HG03280 (cell line): Measurements from ENCODE around the gene EXD3.
"Not testable (repeated sequence)": the region's sequence is repeated elsewhere in the genome, so short reads cannot be mapped to it uniquely, and the experiment has no call there.

ENCODE experiments used
- ATAC-seq: cut with Tn5 transposase; IDR thresholded peaks from one replicate; pipeline ENCODE4 v1.9.1; 2021; ENCODE audit warnings: mild to moderate bottlenecking, moderate library complexity; ENCODE audit not compliant: unreplicated experiment

EXD3 gene

DNA sequence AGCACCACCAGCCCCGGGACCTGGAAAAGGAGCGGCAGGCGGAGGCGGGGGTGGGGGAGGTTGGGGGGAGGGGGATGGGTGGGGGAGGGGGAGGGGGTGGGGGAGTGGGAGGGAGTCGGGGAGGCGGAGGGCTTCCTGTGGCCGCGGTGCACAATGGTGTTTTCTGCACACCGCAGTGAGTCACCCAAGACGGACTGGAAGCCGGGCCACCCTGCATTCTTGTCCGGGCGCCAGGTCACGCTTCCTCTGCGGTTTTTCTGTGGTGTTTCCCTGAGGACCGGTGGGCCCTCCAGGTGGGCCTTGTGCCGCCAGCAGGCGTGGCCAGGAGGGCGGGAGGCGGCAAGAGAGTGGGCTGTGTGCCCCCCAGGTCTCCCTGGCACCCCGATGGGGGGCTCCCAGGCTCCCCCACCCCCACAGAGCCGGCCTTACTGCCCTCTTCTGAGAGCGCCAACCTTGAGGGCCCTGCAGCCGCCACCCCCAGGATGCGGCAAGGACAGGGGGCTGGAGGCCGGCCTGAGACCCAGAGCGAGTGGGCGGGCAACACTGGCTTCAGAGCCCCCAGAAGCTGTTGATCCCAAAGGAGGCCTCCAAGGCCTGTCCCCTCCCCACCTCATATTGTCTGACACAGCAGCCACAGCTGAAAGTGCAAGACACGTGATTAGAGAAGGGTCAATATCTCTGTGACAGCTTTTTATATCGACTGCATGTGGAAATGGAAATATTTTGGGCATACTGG lies 11.1 kb downstream of the EXD3 start:
- ATAC-seq = no peak

DNA sequence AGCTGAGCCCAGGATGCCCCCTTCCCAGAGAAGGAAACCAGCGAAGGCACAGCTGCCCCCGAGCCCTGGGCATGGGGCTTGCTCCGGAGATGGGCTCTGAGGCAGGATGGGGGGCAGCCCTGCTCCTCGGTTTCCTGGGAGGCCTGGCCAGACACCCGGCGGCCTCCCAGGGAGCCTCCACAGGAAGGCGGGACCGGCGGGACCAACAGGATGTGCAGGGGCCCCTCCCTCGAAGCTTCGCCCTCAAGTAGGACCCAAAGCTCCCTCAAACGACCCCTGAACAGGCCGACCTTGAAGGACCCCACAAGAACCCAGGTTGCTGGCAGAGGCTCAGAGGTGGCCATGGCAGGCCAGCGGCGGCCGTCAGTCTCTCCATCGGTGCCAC lies 11.7 kb downstream of the EXD3 start:
- ATAC-seq = no peak

DNA sequence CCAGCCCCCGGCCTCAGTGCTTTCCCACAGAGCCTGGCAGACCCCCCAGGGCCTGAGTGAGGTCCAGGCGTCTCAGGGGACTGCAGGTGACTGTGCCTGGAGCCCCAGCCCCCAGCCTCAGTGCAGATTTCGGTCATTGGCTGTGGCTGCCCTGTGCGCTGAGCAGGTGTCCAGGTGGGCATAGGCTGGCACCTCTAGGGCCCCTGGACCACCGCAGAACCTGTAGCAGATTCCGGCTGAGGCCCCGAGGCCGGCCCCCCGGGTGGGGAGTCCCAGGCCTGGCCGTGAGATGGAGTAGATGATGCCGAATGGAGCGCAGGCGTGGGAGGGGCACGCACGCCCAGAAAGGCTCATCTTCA lies 12.1 kb downstream of the EXD3 start:
- ATAC-seq = no peak

DNA sequence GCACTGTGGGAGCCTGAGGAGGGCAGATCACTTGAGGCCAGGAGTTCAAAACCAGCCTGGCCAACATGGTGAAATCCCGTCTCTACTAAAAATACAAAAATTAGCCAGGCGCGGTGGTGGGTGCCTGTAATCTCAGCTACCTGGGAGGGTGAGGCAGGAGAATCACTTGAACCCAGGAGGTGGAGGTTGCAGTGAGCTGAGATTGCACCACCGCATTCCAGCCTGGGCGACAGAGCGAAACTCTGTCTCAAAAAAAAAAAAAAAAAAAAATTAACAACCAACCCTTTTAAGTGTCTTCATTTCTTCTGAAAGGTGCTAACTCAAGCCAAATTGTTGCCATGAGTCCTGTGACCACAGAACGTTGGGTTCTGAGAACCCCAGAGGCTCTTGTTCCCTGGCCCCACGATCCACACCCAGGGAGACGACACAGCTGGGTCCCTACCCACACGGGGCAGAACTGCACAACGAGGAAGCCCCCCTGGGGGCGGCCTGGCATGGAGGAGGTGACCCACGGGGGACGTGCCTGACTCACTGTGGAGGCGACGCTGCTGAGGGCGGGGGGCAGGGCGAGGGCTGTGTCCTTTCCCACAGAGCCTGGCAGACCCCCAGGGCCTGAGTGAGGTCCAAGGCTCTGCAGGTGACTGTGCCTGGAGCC lies 12.6 kb downstream of the EXD3 start:
- ATAC-seq = not testable (repeated sequence)

DNA sequence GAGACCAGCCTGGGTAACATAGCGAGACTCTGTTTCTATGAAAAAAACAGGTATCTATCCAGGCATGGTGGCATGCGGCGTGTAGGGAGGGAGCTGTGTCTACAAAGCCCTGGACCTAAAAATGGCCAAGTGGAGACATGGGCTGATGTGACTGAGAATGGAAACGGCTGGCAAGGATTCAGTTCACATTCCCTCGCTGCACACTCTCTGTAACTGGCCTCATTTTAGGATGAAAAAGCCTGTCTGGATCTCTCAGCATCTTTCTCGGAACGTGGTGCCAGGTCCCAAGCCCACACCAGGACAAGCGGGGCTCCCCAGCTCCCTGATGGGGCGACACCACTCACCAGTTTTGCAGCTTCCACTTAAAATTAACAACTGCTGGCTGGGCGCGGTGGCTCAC lies 13.4 kb downstream of the EXD3 start:
- ATAC-seq = no peak

DNA sequence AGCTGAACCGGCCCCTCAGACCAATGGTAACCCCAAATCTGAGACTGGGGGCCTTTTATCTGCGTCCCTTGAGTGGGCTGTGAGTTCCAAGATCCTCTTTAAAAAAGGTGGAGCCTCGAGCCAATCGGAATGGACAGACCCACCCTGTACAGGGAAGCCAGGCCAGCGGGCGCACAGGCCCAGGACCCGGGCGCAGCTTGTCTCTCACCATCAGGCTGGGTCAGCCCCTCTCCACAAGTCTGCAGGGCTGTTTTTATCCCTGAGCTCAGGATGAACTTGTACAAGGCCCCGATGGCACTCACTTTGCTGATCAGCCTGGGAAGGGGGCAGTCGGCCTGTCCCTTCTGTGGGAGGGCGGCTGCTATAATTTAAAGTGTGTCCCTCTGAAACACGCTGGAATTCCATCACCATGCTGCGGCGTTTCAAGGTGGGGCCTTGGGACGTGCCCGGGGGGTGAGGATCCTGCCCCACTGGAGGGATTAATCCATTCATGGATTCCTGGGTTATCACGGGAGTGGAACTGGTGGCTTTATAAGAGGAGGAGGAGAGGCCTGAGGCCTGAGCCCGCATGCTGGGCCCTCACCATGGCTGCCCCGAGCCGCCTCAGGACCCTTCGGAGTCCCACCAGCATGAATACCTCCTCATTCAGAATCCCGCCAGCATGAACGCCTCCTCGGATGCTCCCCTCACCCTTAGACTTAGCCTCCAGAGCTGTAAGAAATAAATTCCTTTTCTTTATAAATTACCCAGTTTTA lies 14.1 kb downstream of the EXD3 start:
- no peak for ATAC-seq

DNA sequence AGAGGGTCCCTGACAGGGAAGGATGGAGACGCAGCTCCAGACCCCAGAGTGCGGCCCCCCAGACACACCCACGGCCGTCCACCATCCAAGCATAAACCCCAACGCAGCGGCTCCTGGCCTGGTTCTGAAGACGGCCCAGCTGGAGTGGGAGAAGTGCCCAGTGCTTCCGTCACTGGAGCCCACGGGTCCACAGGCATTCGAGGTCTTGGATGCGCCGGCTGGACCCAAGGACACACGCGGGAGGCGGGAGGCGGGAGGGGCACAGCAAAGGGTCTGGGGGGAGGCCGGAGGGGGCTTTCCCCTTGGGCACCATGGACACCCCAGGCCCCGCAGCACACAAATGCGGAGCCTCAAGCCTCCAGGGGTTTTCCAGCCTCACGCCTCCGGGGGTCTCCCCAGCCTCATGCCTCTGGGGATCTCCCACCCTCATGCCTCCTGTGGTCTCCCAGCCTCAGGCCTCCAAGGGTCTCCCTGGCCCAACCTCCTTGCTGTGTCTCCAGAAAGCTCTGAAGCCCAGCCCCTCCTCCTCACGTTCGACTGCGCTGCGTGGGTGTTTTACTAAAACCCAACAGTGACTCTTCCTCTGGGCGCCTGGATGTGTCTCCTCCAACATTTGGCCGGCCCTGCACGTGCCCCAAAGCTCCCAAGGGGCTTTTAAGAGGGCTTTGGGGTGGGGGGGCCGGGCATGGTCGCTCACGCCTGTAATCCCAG lies 15.2 kb downstream of the EXD3 start:
- no peak for ATAC-seq

DNA sequence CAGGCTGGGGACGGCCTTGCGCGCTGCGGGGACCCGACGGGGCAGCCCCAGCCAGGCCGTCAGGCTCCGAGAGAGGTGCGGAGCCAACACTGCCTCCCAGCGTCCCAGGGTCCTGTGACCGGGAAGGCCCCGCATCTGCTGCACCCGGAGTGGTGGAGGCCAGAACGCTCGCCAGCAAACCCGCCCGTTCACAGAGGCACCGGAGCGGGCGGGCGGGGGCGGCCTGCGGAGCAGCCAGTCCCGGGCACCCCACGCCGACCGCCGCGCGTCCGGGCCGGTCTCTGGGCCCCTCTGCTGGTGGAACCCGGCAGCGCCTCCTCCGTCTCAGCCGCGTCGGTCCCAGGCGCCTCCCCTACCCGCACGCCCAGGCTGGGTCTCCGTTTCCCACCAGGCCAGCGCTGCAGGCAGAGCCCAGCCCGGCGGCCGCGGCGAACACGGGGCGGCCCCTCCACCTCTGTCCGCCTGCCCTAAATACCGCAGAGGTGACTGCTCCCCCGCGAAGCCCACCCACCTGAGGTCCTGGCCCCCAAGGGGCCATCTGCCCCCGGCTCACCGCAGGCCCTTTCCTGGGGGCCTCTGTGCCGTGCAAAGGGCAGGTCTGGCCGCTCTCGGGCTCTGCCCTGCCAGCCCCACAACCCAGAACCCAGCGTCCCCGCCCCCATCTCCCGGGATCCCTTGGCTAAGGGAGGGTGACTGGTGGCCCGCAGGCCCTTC lies 15.9 kb downstream of the EXD3 start:
- peak; percentile 62 for ATAC-seq

DNA sequence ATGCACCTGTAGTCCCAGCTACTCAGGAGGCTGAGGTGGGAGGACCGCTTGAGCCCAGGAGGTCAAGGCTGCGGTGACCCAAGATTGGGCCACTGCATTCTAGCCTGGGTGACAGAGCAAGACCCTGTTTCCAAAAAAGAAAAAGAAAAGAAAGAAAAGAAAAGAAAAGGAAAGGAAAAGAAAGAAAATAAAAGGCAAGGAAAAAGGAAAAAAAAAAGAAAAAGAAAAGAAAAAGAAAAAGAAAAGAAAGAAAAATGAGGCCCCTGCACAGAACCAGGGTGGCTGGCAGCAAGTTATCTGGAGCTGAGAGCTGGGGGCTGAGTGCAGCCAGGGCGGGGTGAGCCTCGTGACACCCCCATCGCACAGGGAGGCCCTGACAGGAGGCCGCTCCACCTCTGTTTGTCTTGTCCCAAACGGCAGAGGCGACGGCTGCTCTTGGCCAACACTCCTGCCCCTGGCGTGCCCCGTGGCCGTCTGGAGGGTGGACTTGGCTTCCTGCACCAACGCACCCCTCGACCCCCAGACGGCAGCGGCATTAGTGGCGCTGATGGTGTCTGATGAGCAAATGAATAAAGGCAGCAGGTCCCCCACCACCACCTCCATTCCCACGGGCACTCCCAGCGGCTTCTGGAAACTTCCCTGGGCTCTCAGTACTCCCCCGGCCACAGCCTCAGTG lies 16.7 kb downstream of the EXD3 start:
- ATAC-seq = no peak

DNA sequence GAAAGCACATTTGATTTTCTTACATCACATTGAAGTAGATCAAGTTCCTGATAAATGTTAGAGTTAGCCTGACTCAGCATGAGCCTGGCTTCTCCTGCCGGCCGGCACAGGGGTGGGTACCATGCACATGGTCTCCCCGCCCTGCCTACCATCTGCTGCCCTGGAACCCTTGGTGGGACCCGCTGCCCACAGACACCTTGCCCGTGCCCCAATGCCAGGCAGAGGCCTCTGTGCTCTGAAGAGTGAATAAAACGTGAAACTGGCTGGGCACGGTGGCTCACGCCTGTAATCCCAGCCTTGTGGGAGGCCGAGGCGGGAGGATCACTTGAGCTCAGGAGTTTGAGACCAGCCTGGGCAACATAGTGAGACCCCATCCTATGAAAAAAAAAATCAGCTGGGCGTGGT lies 17.3 kb downstream of the EXD3 start:
- no peak for ATAC-seq

DNA sequence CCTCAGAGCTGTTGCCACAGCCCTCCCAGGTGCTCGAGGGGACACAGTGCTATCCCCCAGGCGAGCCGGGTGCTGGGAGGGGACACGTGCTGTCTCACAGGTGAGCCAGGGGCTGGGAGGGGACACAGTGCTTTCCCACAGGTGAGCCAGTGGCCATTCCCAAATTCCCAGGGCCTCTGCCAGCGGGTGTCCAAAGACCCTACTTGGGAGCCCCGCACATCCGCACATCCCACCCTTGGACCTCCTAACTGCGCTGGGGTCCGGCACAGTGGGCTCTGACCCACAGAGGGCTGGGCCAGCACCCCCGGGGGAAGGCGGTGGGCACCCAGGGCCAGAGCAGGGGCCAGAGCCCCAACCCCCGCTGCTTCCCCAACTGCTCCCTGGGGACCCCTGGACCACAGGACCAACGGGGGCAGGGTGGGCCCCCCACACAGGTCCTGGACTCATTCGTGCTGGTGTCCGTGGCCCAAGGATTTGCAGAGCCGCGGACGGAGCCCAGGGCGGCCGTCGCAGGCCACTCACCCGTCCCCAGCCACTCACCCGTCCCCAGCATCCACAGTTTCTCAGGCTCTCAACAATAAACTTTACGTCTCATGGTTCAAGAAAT lies 17.9 kb downstream of the EXD3 start:
- ATAC-seq = no peak

DNA sequence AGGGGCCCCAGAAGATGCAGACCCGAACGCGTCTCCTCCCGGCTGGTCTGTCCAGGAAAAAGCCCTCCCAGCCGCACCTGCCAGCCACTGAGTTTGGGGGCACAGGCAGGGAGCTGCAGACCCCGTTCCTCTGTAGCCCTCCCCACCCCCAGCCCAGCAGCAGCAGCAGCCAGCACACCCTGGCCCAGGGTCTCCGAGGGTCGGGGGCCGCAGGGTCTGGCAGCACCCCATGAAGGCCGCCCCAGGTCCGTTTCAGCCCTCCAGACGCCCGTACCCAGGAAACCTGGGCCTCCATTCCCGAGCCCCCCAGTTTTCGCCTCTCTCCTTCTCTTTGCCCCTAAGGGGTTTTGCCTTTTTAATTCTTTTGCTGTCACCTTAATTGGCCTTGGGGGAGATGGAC lies 19.7 kb downstream of the EXD3 start:
- no peak for ATAC-seq

DNA sequence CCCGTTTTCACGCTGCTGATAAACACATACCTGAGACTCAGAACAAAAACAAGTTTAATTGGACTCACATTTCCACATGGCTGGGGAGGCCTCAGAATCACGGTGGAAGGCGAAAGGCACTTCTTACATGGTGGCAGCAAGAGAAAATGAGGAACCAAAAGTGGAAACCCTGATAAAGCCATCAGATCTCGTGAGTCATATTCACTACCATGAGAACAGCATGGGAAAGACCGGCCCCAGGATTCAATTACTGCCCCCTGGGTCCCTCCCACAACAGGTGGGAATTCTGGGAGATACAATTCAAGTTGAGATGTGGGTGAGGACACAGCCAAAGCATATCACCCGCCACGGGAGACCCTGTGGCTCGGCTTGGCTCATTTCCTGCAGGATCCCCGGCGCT lies 20.2 kb downstream of the EXD3 start:
- ATAC-seq = no peak

DNA sequence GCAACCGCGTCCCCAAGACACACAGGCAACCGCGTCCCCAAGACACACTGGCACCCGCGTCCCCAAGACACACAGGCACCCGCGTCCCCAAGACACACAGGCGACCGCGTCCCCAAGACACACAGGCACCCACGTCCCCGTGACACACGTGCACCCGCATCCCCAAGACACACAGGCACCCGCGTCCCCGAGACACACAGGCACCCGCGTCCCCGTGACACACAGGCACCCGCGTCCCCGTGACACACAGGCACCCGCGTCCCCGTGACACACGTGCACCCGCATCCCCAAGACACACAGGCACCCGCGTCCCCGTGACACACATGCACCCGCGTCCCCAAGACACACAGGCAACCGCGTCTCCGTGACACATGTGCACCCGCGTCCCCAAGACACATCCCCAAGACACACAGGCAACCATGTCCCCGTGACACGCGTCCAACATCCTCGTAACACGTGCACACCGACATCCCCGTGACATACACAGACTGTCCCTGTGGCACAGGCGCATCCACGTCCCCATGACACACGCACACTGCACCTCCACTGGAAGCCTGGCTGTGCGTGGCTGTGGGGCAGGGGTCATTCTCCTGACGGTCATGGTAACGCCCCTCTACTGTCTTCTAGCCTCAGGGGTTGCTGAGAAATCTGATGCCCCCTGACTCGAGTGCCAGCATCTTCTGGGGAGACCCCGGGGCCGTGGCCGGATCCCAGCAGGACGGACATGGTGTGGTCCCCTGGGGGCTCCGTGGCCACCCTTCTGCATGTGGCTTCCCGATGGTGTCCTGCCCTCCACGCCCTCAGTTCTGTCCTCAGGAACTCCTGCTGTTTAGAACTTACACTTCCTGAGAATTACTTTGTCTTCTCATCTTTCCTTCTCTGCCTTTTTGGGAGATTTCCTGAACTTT lies 24.1 kb downstream of the EXD3 start:
- ATAC-seq = no peak

DNA sequence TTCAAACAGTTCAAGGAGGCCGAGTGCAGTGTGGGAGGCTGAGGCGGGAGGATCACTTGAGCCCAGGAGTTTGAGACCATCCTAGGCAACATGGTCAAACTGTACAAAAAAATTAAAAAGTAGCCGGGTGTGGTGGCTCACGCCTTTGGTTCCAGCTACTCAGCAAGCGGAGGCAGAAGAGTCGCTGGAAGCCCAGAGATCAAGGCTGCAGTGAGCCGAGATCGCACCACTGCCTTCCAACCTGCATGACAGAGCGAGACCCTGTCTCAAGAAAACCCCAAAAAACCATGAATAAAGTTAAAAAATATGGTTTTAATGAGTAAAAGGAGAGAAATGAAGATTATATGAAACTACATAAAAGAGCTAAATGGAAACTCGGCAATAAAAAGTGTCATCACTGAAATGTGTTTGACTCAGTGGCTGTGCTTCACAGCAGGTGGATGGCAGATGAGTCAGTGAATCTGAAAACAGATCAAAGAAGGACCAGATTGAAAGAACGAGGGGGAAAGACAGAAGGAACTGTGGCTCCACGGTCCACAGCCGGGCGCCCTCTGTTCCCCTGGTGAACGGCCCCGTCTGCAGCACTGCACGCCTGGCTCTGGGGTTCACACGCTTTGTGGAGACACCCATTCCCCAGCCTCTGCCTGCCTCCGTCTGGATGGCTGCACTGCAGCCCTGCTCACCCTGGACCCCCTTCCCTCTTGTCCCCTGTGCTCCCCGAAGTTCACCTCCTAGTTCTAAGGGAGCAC lies 25.1 kb downstream of the EXD3 start:
- ATAC-seq = no peak

DNA sequence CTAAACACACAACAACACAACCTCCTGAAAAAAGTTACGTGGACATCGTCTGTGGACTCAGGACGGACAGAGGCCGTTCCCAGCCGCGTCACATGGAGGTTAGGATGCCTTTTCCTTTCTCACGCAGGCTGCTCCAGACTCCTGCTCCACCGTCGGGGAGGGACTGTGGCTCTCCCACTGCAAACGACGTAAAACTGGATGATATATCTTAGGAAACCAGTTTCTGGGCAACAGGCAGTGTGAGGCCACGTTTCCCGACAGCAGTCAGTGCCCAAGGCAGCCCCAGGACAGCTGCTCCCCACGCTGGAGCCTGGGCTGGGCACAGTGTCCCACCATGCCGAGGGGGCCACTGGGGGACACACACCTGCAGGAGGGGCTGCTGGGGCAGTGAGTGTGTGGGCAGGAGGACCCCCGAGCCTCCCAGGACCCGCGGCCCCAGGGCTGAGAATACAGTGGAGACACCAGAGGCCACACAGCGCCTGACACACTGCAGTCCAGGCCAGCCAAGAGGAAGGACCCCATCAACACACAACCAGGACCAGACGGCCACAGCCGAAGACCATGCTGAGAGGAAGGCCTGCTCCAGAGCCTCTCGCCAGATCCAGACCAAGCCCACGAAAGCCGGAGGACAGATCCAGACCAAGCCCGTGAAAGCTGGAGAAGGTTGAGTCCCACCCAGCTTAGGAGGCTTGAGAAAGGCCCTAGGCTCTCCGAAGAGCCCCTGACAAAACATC lies 26.2 kb downstream of the EXD3 start:
- ATAC-seq = no peak

DNA sequence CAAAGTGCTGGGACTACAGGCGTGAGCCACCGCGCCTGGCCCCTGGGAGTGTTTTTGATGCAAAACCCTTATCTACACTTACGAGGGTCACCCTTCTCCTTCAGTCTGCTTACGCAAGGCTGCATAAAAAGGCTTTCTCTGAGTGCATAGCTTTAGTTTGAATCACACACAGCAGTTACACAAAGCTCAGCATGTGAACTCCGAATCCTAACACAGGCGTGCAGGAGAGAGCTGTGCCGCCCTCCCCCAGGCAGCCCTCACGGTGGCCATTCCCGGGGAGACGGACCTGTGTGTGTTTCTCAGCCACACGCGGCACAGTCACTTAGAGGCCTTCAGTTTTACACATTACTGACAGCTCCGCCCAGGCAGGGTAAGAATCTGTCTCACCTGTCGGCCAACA lies 26.7 kb downstream of the EXD3 start:
- ATAC-seq = no peak

DNA sequence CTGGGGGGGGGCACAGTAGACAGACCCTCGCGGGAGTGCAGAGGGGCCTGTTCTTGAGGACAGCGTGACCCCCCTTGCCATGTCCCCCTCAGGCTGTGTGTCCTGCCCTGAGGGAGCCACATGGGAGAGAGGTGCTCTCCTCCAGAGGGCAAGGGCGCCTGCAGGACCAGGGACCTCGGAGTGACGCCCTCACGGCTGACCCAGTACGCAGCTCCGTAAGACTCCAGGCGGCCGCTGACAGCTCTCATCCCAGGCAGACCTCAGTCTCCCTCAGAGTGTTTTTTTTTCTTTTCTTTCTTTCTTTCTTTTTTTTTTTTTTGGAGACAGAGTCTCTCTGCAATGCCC lies 27.3 kb downstream of the EXD3 start:
- ATAC-seq = no peak
